Hepatocyte (in vitro differentiated cells): ENCODE measurements around the gene PRPS1. TPM values are rescaled to one million over a fixed set of nuclear protein-coding genes. Genes with fewer than 3 reads are reported as not detected.

ENCODE experiments used
- DNase-seq: peaks from one replicate; pipeline ENCODE4 v3.0.0-alpha.2; 2016; ENCODE audit warnings: low spot score
- H2AFZ ChIP-seq: fragments of 200-600 bp; sonication (generic); 2 replicates; pipeline ENCODE4 v1.6.0; 2016; ENCODE audit warnings: antibody characterized with exemption, mild to moderate bottlenecking
- H3K27ac ChIP-seq: fragments of 200-600 bp; sonication (generic); 2 replicates; pipeline ENCODE4 v1.5.1; 2016; ENCODE audit warnings: mild to moderate bottlenecking
- H3K27me3 ChIP-seq: fragments of 200-600 bp; sonication (generic); 2 replicates; pipeline ENCODE4 v1.6.1; 2016
- H3K36me3 ChIP-seq: fragments of 200-600 bp; sonication (generic); replicated peaks from 2 replicates; pipeline ENCODE4 v1.5.1; 2016; ENCODE audit warnings: low read depth; ENCODE audit not compliant: insufficient read depth
- H3K4me1 ChIP-seq: fragments of 200-600 bp; sonication (generic); 2 replicates; pipeline ENCODE4 v1.5.1; 2016; ENCODE audit warnings: mild to moderate bottlenecking, moderate library complexity; ENCODE audit not compliant: insufficient read depth
- H3K4me2 ChIP-seq: fragments of 200-600 bp; sonication (generic); 2 replicates; pipeline ENCODE4 v1.6.0; 2016
- H3K4me3 ChIP-seq: fragments of 200-600 bp; sonication (generic); 2 replicates; pipeline ENCODE4 v1.5.1; 2016; ENCODE audit warnings: mild to moderate bottlenecking
- H3K79me2 ChIP-seq: fragments of 200-600 bp; sonication (generic); 2 replicates; pipeline ENCODE4 v1.6.0; 2017; ENCODE audit warnings: mild to moderate bottlenecking
- H3K9me2 ChIP-seq: fragments of 200-600 bp; sonication (generic); replicated peaks from 2 replicates; pipeline ENCODE4 v1.6.0; 2017; ENCODE audit warnings: mild to moderate bottlenecking; ENCODE audit not compliant: insufficient read depth
- H3K9me3 ChIP-seq: fragments of 200-600 bp; sonication (generic); 2 replicates; pipeline ENCODE4 v1.5.1; 2016; ENCODE audit warnings: low read depth, mild to moderate bottlenecking
- H4K20me1 ChIP-seq: fragments of 200-600 bp; sonication (generic); 2 replicates; pipeline ENCODE4 v1.6.0; 2016; ENCODE audit warnings: mild to moderate bottlenecking; ENCODE audit not compliant: insufficient read depth, poor library complexity, severe bottlenecking
- EZH2 ChIP-seq: fragments of 200-600 bp; sonication (generic); IDR thresholded peaks from 2 replicates; pipeline ENCODE4 v1.6.1; 2016; ENCODE audit warnings: antibody characterized with exemption, mild to moderate bottlenecking, borderline replicate concordance
- EZH2phosphoT487 ChIP-seq: fragments of 200-600 bp; sonication (generic); IDR thresholded peaks from one replicate; pipeline ENCODE4 v1.6.1; 2018; ENCODE audit warnings: antibody characterized with exemption, mild to moderate bottlenecking, low read depth, moderate library complexity; ENCODE audit not compliant: unreplicated experiment, severe bottlenecking
- WGBS: methylation state at CpG from one replicate; pipeline ENCODE4 v1.1.6; 2016; ENCODE audit warnings: low lambda C conversion rate; ENCODE audit errors: missing lambda C conversion rate; 5-methylcytosine and 5-hydroxymethylcytosine counted together
- polyA plus RNA-seq: library from polyadenylated mRNA; unstranded; fragments of >200 nt; fragmentation: Nextera tagmentation; extraction: Ambion mirVana; gene quantifications from 2 replicates; pipeline ENCODE4 v1.2.1, GENCODE V29; 2016
- total RNA-seq: library from RNA; depleted of rRNA; stranded (reverse); fragments of >200 nt; gene quantifications from 2 replicates; pipeline ENCODE4 v1.2.3, GENCODE V29; 2014
- TF ChIP-seq, protein P1 (sequence below): fragments of 200-600 bp; sonication (generic); IDR thresholded peaks from 2 replicates; pipeline ENCODE4 v1.5.1; 2016; ENCODE audit warnings: antibody characterized with exemption, mild to moderate bottlenecking; ENCODE audit not compliant: poor library complexity

The PRPS1 gene
- total and polyA plus RNA-seq, 2 experiments from 2014 or later, result 41.1 to 59.2 TPM

DNA sequence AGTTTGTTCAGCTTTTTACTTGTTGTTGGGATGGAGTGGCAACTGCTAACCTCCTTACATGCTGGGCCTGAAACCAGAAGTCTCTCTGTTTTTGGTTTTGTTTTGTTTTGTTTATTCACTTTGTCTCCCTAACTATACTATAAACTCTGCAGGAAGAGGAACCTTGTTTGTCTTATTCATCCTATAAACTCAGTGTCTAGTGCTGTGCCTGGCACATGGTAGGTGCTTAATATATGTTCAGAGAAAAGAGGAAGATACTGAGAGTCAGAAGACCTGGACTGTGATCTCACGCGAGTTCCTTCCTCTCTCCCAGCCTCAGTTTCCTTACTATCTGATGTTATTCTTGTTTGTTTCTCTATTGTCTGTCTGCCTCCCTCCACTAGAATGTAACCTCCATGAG lies 71.3 kb downstream of the PRPS1 start:
- TF ChIP-seq EZH2, result no peak
- TF ChIP-seq EZH2phosphoT487, result no peak
- TF ChIP-seq, protein P1, sequence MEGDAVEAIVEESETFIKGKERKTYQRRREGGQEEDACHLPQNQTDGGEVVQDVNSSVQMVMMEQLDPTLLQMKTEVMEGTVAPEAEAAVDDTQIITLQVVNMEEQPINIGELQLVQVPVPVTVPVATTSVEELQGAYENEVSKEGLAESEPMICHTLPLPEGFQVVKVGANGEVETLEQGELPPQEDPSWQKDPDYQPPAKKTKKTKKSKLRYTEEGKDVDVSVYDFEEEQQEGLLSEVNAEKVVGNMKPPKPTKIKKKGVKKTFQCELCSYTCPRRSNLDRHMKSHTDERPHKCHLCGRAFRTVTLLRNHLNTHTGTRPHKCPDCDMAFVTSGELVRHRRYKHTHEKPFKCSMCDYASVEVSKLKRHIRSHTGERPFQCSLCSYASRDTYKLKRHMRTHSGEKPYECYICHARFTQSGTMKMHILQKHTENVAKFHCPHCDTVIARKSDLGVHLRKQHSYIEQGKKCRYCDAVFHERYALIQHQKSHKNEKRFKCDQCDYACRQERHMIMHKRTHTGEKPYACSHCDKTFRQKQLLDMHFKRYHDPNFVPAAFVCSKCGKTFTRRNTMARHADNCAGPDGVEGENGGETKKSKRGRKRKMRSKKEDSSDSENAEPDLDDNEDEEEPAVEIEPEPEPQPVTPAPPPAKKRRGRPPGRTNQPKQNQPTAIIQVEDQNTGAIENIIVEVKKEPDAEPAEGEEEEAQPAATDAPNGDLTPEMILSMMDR, result no peak
- Histone ChIP-seq H3K36me3 (no peaks in the 10 kb centered on the region), H3K79me2 (no peaks in the 10 kb centered on the region), H3K9me3 (no peaks in the 10 kb centered on the region), H3K9me2 (no peaks in the 10 kb centered on the region), H3K4me3 (no peak overlapping the region), H2AFZ (no peak overlapping the region), H3K27ac (peak overlapping the region; percentile 63), H3K4me2 (no peak overlapping the region), H3K4me1 (no peaks in the 10 kb centered on the region), H4K20me1 (no peaks in the 10 kb centered on the region), H3K27me3 (no peaks in the 10 kb centered on the region)
- 94% methylated on average over 2 of the region's 2 CpGs for WGBS
- no peak for DNase-seq

DNA sequence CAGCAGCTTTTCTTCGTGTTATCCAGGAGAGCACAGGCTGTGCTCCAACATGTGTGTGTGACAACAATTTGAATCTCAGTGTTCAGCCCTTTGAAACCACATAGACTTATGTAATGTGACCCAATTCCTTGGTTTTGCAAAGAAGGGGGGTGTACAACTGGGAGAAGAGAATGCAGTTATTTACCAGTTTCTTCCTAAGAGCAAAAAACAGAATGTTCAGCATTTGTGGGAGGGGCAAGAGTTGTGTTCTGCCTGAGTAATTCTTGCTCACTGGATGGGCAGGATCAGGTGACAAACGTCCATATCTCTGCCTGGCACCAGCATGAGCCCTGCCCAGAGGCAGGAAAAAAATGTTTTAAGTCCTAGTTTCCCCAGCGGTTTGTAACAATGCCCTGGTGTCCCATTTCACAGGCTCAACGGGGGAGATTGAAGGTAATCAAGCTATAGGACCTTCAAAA lies 72.0 kb downstream of the PRPS1 start:
- H3K27ac ChIP-seq, result peak overlapping the region; percentile 81
- no peaks in the 10 kb centered on the region for H4K20me1 ChIP-seq
- H3K4me3 ChIP-seq, result no peak overlapping the region
- no peaks in the 10 kb centered on the region for H3K4me1 ChIP-seq
- no peaks in the 10 kb centered on the region for H3K27me3 ChIP-seq
- WGBS, result 24% methylated on average over 4 of the region's 4 CpGs
- DNase-seq, result peak; percentile 74
- TF ChIP-seq EZH2 (no peak), EZH2phosphoT487 (no peak)
- TF ChIP-seq, protein P1, result no peak
- H2AFZ ChIP-seq, result no peak overlapping the region
- H3K9me2 ChIP-seq, result no peaks in the 10 kb centered on the region
- no peaks in the 10 kb centered on the region for H3K9me3 ChIP-seq
- H3K79me2 ChIP-seq, result no peaks in the 10 kb centered on the region
- H3K36me3 ChIP-seq, result no peaks in the 10 kb centered on the region
- H3K4me2 ChIP-seq, result no peak overlapping the region

Other genes starting within 250 kb of the PRPS1 start
- gene FRMPD3, start 178.9 kb upstream of the PRPS1 start, total RNA-seq, result 0.04 and 0.17 TPM in 2 replicates
- 0.06 TPM in 1 of 2 replicates, not detected in the other for gene FRMPD3, start 178.9 kb upstream of the PRPS1 start, polyA plus RNA-seq
- gene TSC22D3, start 147.3 kb downstream of the PRPS1 start, total RNA-seq, result 455 and 508 TPM in 2 replicates
- gene TSC22D3, start 147.3 kb downstream of the PRPS1 start, polyA plus RNA-seq, result 570 and 647 TPM in 2 replicates
- not detected in 2 replicates for gene NCBP2L, start 149.2 kb downstream of the PRPS1 start, total RNA-seq
- gene NCBP2L, start 149.2 kb downstream of the PRPS1 start, polyA plus RNA-seq, result 0.39 TPM in 1 of 2 replicates, not detected in the other
- gene MID2, start 197.4 kb downstream of the PRPS1 start, total RNA-seq, result 17.0 and 17.6 TPM in 2 replicates
- gene MID2, start 197.4 kb downstream of the PRPS1 start, polyA plus RNA-seq, result 4.1 and 4.4 TPM in 2 replicates